Putamen (tissue), 1 donor: ENCODE data around the gene SLC25A21.
"Not testable (repeated sequence)": the region's sequence is repeated elsewhere in the genome, so short reads cannot be mapped to it uniquely, and the experiment has no call there.

Source experiments
- DNase-seq: peaks from one replicate; pipeline ENCODE4 v3.0.0-alpha.2; 2016; ENCODE audit warnings: low spot score

SLC25A21 gene

GRCh38 chr14:36863271-36863670 lies 309.1 kb downstream of the SLC25A21 start:
- DNase-seq: no peak

GRCh38 chr14:36862237-36862636 lies 310.2 kb downstream of the SLC25A21 start:
- DNase-seq: not testable (repeated sequence)

- DNase-seq: no peak
Observed at GRCh38 chr14:36860831-36861230, 311.6 kb downstream of the SLC25A21 start.

- DNase-seq: no peak
Observed at GRCh38 chr14:36859119-36859518, 313.3 kb downstream of the SLC25A21 start.

- DNase-seq: no peak
Observed at GRCh38 chr14:36857842-36858445, 314.5 kb downstream of the SLC25A21 start.

- no peak for DNase-seq
Observed at GRCh38 chr14:36857136-36857535, 315.3 kb downstream of the SLC25A21 start.

- DNase-seq: no peak
Observed at GRCh38 chr14:36856095-36856878, 316.1 kb downstream of the SLC25A21 start.

GRCh38 chr14:36855396-36855795 lies 317.0 kb downstream of the SLC25A21 start:
- no peak for DNase-seq

GRCh38 chr14:36852981-36853691 lies 319.3 kb downstream of the SLC25A21 start:
- DNase-seq: no peak

GRCh38 chr14:36848213-36848612 lies 324.2 kb downstream of the SLC25A21 start:
- no peak for DNase-seq

GRCh38 chr14:36847366-36847765 lies 325.0 kb downstream of the SLC25A21 start:
- DNase-seq: no peak

GRCh38 chr14:36845356-36846012 lies 326.9 kb downstream of the SLC25A21 start:
- no peak for DNase-seq

GRCh38 chr14:36844443-36845195 lies 327.8 kb downstream of the SLC25A21 start:
- DNase-seq: no peak

- DNase-seq: no peak
Observed at GRCh38 chr14:36843410-36843809, 329.0 kb downstream of the SLC25A21 start.

GRCh38 chr14:36835128-36835527 lies 337.3 kb downstream of the SLC25A21 start:
- DNase-seq: no peak

GRCh38 chr14:36834293-36834692 lies 338.1 kb downstream of the SLC25A21 start:
- DNase-seq: no peak

GRCh38 chr14:36829547-36829946 lies 342.9 kb downstream of the SLC25A21 start:
- no peak for DNase-seq

GRCh38 chr14:36827861-36828260 lies 344.5 kb downstream of the SLC25A21 start:
- DNase-seq: no peak

GRCh38 chr14:36826614-36827013 lies 345.8 kb downstream of the SLC25A21 start:
- DNase-seq: no peak

GRCh38 chr14:36824854-36825253 lies 347.6 kb downstream of the SLC25A21 start:
- DNase-seq: no peak

GRCh38 chr14:36823651-36824050 lies 348.8 kb downstream of the SLC25A21 start:
- DNase-seq: no peak

- DNase-seq: no peak
Observed at GRCh38 chr14:36822685-36823084, 349.7 kb downstream of the SLC25A21 start.
